ENCODE results near the gene INPP5D.

GRCh38 chr2:233105930-233106329, 45.8 kb downstream of the INPP5D start:
- no peak for TF ChIP-seq POLR2A (IDR thresholded peaks at IDR 0.05; ENCODE audit: low read length)
- no peak for TF ChIP-seq GATA1 (IDR thresholded peaks at IDR 0.05; ENCODE audit: low read depth, low read length)

Data from erythroblast (primary cell).